GM23338 (cell line): ENCODE results near the gene HGS.

Experiments used
- CREB1 ChIP-seq: fragments of 250-450 bp; sonication (Bioruptor Pico); IDR thresholded peaks from 2 replicates; pipeline ENCODE4 v1.5.0; 2020; ENCODE audit warnings: low read depth, mild to moderate bottlenecking, moderate library complexity
- EZH2 ChIP-seq: fragments of 200-600 bp; sonication (generic); IDR thresholded peaks from one replicate; pipeline ENCODE4 v1.8.0; 2017; ENCODE audit warnings: antibody characterized with exemption, mild to moderate bottlenecking, low read depth; ENCODE audit not compliant: unreplicated experiment
- EZH2phosphoT487 ChIP-seq: fragments of 200-600 bp; sonication (generic); IDR thresholded peaks from one replicate; pipeline ENCODE4 v1.8.1; 2018; ENCODE audit warnings: antibody characterized with exemption; ENCODE audit not compliant: unreplicated experiment
- JUNB ChIP-seq: IDR thresholded peaks from one replicate; pipeline ENCODE4 v1.6.1; 2016; ENCODE audit warnings: antibody characterized with exemption; ENCODE audit not compliant: unreplicated experiment
- POLR2AphosphoS5 ChIP-seq: IDR thresholded peaks from 2 replicates; pipeline ENCODE4 v1.6.1; 2016; ENCODE audit warnings: antibody characterized with exemption, low read depth
- ZNF331 ChIP-seq: fragments of 250-450 bp; sonication (Bioruptor Pico); IDR thresholded peaks from 2 replicates; pipeline ENCODE4 v1.5.0; 2020; ENCODE audit warnings: low read depth, mild to moderate bottlenecking, moderate library complexity
- TF ChIP-seq, protein P1 (sequence below), 2 experiments: fragments of 200-600 bp in 1 of 2; sonication (generic) in 1 of 2; conservative IDR thresholded peaks; 2 replicates each; pipeline versions ENCODE4 v1.5.1 to v1.6.1; 2016 to 2017; ENCODE audit warnings: antibody characterized with exemption in 2 of 2, low read depth in 2 of 2, mild to moderate bottlenecking in 2 of 2, moderate library complexity in 1 of 2
- TF ChIP-seq, protein P2 (sequence below): IDR thresholded peaks from 2 replicates; pipeline ENCODE4 v1.6.1; 2016; ENCODE audit warnings: antibody characterized with exemption
- TF ChIP-seq, protein P3 (sequence below): IDR thresholded peaks from one replicate; pipeline ENCODE4 v1.6.1; 2018; ENCODE audit warnings: antibody characterized with exemption; ENCODE audit not compliant: unreplicated experiment

DNA sequence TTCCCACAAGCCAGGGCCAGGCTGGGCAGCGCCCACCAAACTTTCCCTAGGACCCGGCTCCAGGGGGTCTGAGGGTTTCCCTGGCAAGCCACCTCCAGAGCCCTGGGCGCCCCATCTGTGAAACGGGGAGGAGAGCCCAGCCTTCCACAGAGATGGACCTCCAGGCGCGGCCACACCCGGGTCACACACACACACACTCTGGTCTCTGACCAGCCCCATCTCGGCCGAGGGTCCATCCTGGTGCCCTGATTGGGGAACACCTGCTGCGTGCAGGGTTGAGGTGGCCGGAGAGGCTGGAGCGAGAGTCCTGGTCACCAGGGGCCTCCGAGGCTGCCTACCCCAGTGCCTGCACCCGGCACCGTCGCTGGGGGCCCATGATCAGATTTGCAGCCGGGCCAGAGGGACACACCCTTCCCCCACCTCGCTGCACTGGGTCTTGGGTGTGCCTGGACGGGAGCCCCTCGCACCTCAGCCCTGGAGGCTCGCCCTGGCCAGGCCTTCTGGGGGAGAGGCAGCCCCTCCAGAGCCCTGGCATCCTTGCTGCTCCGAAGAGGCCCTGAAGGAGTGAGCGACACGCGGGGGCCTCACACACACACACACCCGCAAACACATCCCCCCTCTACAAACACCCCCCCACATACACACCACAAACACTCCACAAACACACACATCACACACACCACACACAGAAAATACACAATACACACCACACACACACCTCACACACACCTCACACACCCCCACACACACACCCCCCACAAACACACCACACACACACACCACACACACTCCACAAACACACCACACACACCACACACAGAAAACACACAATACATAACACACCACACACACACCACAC, 58.0 kb downstream of the HGS start:
- TF ChIP-seq CREB1 (CRISPR knock-in tag) (no peak), JUNB (no peak), POLR2AphosphoS5 (no peak), EZH2 (no peak), EZH2phosphoT487 (no peak), ZNF331 (CRISPR knock-in tag) (no peak)
- TF ChIP-seq, protein P1, sequence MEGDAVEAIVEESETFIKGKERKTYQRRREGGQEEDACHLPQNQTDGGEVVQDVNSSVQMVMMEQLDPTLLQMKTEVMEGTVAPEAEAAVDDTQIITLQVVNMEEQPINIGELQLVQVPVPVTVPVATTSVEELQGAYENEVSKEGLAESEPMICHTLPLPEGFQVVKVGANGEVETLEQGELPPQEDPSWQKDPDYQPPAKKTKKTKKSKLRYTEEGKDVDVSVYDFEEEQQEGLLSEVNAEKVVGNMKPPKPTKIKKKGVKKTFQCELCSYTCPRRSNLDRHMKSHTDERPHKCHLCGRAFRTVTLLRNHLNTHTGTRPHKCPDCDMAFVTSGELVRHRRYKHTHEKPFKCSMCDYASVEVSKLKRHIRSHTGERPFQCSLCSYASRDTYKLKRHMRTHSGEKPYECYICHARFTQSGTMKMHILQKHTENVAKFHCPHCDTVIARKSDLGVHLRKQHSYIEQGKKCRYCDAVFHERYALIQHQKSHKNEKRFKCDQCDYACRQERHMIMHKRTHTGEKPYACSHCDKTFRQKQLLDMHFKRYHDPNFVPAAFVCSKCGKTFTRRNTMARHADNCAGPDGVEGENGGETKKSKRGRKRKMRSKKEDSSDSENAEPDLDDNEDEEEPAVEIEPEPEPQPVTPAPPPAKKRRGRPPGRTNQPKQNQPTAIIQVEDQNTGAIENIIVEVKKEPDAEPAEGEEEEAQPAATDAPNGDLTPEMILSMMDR (conservative IDR thresholded peaks at IDR 0.05; ENCODE audit: low read depth in 2 of 2), result no peak
- TF ChIP-seq, protein P2, sequence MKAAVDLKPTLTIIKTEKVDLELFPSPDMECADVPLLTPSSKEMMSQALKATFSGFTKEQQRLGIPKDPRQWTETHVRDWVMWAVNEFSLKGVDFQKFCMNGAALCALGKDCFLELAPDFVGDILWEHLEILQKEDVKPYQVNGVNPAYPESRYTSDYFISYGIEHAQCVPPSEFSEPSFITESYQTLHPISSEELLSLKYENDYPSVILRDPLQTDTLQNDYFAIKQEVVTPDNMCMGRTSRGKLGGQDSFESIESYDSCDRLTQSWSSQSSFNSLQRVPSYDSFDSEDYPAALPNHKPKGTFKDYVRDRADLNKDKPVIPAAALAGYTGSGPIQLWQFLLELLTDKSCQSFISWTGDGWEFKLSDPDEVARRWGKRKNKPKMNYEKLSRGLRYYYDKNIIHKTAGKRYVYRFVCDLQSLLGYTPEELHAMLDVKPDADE, result no peak
- TF ChIP-seq, protein P3, sequence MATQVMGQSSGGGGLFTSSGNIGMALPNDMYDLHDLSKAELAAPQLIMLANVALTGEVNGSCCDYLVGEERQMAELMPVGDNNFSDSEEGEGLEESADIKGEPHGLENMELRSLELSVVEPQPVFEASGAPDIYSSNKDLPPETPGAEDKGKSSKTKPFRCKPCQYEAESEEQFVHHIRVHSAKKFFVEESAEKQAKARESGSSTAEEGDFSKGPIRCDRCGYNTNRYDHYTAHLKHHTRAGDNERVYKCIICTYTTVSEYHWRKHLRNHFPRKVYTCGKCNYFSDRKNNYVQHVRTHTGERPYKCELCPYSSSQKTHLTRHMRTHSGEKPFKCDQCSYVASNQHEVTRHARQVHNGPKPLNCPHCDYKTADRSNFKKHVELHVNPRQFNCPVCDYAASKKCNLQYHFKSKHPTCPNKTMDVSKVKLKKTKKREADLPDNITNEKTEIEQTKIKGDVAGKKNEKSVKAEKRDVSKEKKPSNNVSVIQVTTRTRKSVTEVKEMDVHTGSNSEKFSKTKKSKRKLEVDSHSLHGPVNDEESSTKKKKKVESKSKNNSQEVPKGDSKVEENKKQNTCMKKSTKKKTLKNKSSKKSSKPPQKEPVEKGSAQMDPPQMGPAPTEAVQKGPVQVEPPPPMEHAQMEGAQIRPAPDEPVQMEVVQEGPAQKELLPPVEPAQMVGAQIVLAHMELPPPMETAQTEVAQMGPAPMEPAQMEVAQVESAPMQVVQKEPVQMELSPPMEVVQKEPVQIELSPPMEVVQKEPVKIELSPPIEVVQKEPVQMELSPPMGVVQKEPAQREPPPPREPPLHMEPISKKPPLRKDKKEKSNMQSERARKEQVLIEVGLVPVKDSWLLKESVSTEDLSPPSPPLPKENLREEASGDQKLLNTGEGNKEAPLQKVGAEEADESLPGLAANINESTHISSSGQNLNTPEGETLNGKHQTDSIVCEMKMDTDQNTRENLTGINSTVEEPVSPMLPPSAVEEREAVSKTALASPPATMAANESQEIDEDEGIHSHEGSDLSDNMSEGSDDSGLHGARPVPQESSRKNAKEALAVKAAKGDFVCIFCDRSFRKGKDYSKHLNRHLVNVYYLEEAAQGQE, result no peak
